Right lobe of liver (tissue), 4 donors: ENCODE measurements around the gene SRPK3.

ENCODE experiments used
- CTCF ChIP-seq, 4 donors: fragments of 200-600 bp in 3 of 4; fragments of 450-650 bp in 1 of 4; IDR thresholded peaks; one replicate each; pipeline versions ENCODE4 v1.5.1 to v1.8.0; 2016 to 2022; ENCODE audit warnings: antibody characterized with exemption in 4 of 4, mild to moderate bottlenecking in 2 of 4
- POLR2A ChIP-seq: fragments of 450-650 bp; IDR thresholded peaks from one replicate; pipeline ENCODE4 v1.6.1; 2017; ENCODE audit warnings: antibody characterized with exemption, mild to moderate bottlenecking
- donor health status: DM: no; HTN: no; CAD: no.
- donor health status: DM: no; HTN: no; CAD: no.
- donor health status: DM: no; HTN: yes; CAD: no.

- TF ChIP-seq CTCF (IDR thresholded peaks at IDR 0.05) (no peak), POLR2A (no peak)
These were observed 16.7 kb downstream of the SRPK3 start for GRCh38 chrX:153797415-153798015.
